Activated naive CD4-positive, alpha-beta T cell treated with anti-CD3 and anti-CD28 coated beads, Interleukin-2, amount 50 U/mL, for 72 hours (primary cell): ENCODE measurements around the gene MED8. TPM values are rescaled to one million over a fixed set of nuclear protein-coding genes. Genes with fewer than 3 reads are reported as not detected.
"Not testable (repeated sequence)": the region's sequence is repeated elsewhere in the genome, so short reads cannot be mapped to it uniquely, and the experiment has no call there.

Source experiments
- ATAC-seq, 2 donors: fragments of 150-1000 bp; cut with Tn5 transposase; 2 replicates each; pipeline ENCODE4 v1.10.0; 2021; ENCODE audit warnings: mild to moderate bottlenecking in 2 of 2, moderate library complexity in 2 of 2
- DNase-seq, 2 donors: peaks; one replicate each; pipeline ENCODE4 v3.0.0; 2021 to 2022; ENCODE audit warnings: low spot score in 2 of 2
- H3K27ac Mint-ChIP-seq, 2 donors: one replicate each; pipeline ENCODE4 v1.8.0; 2022; ENCODE audit warnings: mild to moderate bottlenecking in 2 of 2, mixed read lengths in 2 of 2
- H3K36me3 Mint-ChIP-seq, 2 donors: one replicate each; pipeline ENCODE4 v1.8.0; 2022; ENCODE audit warnings: mixed read lengths in 2 of 2
- H3K9me3 Mint-ChIP-seq, 2 donors: one replicate each; pipeline ENCODE4 v1.8.0; 2022; ENCODE audit warnings: mixed read lengths in 2 of 2
- total RNA-seq, 2 donors: library from RNA; stranded (reverse); gene quantifications; one replicate each; pipeline ENCODE4 v1.2.3, GENCODE V29; 2022

MED8 gene
- total RNA-seq, 2 donors from 2014 or later: 32.8 to 53.9 TPM

- peaks cover 9 to 10% of the 10 kb centered on the region in 2 donors for H3K36me3 Mint-ChIP-seq
- H3K27ac Mint-ChIP-seq: no peak overlapping the region
- ATAC-seq (no peak), DNase-seq (no peak)
- no peaks in the 10 kb centered on the region for H3K9me3 Mint-ChIP-seq
Measured at GRCh38 chr1:43372172-43372571, 17.4 kb downstream of the MED8 start.

- H3K27ac Mint-ChIP-seq: no peak overlapping the region
- DNase-seq (no peak), ATAC-seq (no peak)
- H3K9me3 Mint-ChIP-seq: no peaks in the 10 kb centered on the region
- H3K36me3 Mint-ChIP-seq: peaks cover 12 to 14% of the 10 kb centered on the region in 2 donors
Measured at GRCh38 chr1:43370564-43370963, 19.0 kb downstream of the MED8 start.

GRCh38 chr1:43369779-43370178 lies 19.8 kb downstream of the MED8 start:
- H3K27ac Mint-ChIP-seq, H3K9me3 Mint-ChIP-seq, ATAC-seq, DNase-seq: not testable (repeated sequence)
- H3K36me3 Mint-ChIP-seq: peaks cover 14 to 20% of the 10 kb centered on the region in 2 donors

- Mint-ChIP-seq H3K27ac (peak overlapping the region; percentile 84 to 94), H3K9me3 (no peaks in the 10 kb centered on the region), H3K36me3 (peaks cover 23 to 26% of the 10 kb centered on the region in 2 donors)
- DNase-seq (no peak), ATAC-seq (no peak)
Measured at GRCh38 chr1:43368646-43369020, 21.0 kb downstream of the MED8 start.

GRCh38 chr1:43367904-43368645 lies 21.5 kb downstream of the MED8 start, which contains the start of gene ELOVL1:
Gene ELOVL1, minus strand, starts transcription at chr1:43368011. Its CDS starts 2,402 bp downstream, at chr1:43365609.
- DNase-seq: peak; percentile 90 to 92
- peak; percentile 89 for ATAC-seq
- H3K27ac Mint-ChIP-seq: peak within 1 kb of the TSS; percentile 92 to 94

GRCh38 chr1:43367026-43367903 lies 22.3 kb downstream of the MED8 start:
- no peaks in the 10 kb centered on the region for H3K9me3 Mint-ChIP-seq
- H3K36me3 Mint-ChIP-seq: peaks cover 26 to 32% of the 10 kb centered on the region in 2 donors
- ATAC-seq: peak; percentile 59 to 76
- H3K27ac Mint-ChIP-seq: peak overlapping the region; percentile 92 to 94
- DNase-seq: peak in 1 of 2 donors; percentile 38

More at GRCh38 chr1:43367904-43368645, 21.5 kb downstream of the MED8 start, which contains the start of gene ELOVL1:
- Mint-ChIP-seq H3K36me3 (peaks cover 26% of the 10 kb centered on the region in 2 donors), H3K9me3 (no peaks in the 10 kb centered on the region)

- Mint-ChIP-seq H3K27ac (peak overlapping the region; percentile 92 to 94), H3K9me3 (no peaks in the 10 kb centered on the region), H3K36me3 (peaks cover 32 to 39% of the 10 kb centered on the region in 2 donors)
- no peak for ATAC-seq
- no peak for DNase-seq
Measured at GRCh38 chr1:43366601-43367025, 23.0 kb downstream of the MED8 start.

GRCh38 chr1:43366179-43366578 lies 23.4 kb downstream of the MED8 start:
- H3K36me3 Mint-ChIP-seq: peaks cover 37 to 43% of the 10 kb centered on the region in 2 donors
- DNase-seq (no peak), ATAC-seq (no peak)
- H3K27ac Mint-ChIP-seq: peak overlapping the region; percentile 93 to 94
- no peaks in the 10 kb centered on the region for H3K9me3 Mint-ChIP-seq

GRCh38 chr1:43365678-43366077 lies 23.9 kb downstream of the MED8 start:
- ATAC-seq (no peak), DNase-seq (no peak)
- Mint-ChIP-seq H3K9me3 (no peaks in the 10 kb centered on the region), H3K27ac (peak overlapping the region; percentile 93 to 94), H3K36me3 (peaks cover 42 to 47% of the 10 kb centered on the region in 2 donors)

- Mint-ChIP-seq H3K9me3 (no peaks in the 10 kb centered on the region), H3K36me3 (peaks cover 57 to 60% of the 10 kb centered on the region in 2 donors)
Measured at GRCh38 chr1:43363935-43364525, 25.6 kb downstream of the MED8 start.

GRCh38 chr1:43363283-43363934 lies 26.2 kb downstream of the MED8 start:
- H3K9me3 Mint-ChIP-seq: no peaks in the 10 kb centered on the region

More at GRCh38 chr1:43363935-43364525, 25.6 kb downstream of the MED8 start:
- H3K27ac Mint-ChIP-seq: peak overlapping the region in 1 of 2 donors; percentile 94
- no peak for DNase-seq
- ATAC-seq: no peak

GRCh38 chr1:43360616-43361015 lies 29.0 kb downstream of the MED8 start:
- no peaks in the 10 kb centered on the region for H3K9me3 Mint-ChIP-seq
- no peak for DNase-seq
- H3K27ac Mint-ChIP-seq: peak overlapping the region in 1 of 2 donors; percentile 48
- no peak for ATAC-seq
- H3K36me3 Mint-ChIP-seq: peaks cover 55 to 59% of the 10 kb centered on the region in 2 donors

More at GRCh38 chr1:43363283-43363934, 26.2 kb downstream of the MED8 start:
- Mint-ChIP-seq H3K27ac (peak overlapping the region in 1 of 2 donors; percentile 94), H3K36me3 (peaks cover 55 to 56% of the 10 kb centered on the region in 2 donors)
- DNase-seq: no peak
- ATAC-seq: no peak

GRCh38 chr1:43359696-43360095 lies 29.9 kb downstream of the MED8 start:
- no peak for ATAC-seq
- no peak for DNase-seq
- Mint-ChIP-seq H3K9me3 (no peaks in the 10 kb centered on the region), H3K36me3 (peaks cover 47 to 59% of the 10 kb centered on the region in 2 donors), H3K27ac (peak overlapping the region; percentile 92 to 94)

- peaks cover 45 to 53% of the 10 kb centered on the region in 2 donors for H3K36me3 Mint-ChIP-seq
Measured at GRCh38 chr1:43358746-43359693, 30.6 kb downstream of the MED8 start, which contains the start of gene CDC20. Gene CDC20, plus strand, starts transcription at chr1:43358981. Its CDS starts 235 bp downstream, at chr1:43359216.

More at GRCh38 chr1:43358746-43359693, 30.6 kb downstream of the MED8 start, which contains the start of gene CDC20:
- H3K9me3 Mint-ChIP-seq: no peaks in the 10 kb centered on the region
- DNase-seq: peak; percentile 98 to 99
- ATAC-seq: peak; percentile 97 to 98
- H3K27ac Mint-ChIP-seq: peak within 1 kb of the TSS; percentile 94 to 98
